GM21360 (cell line): ENCODE data around the gene SPSB2.

Experiments used
- ATAC-seq: cut with Tn5 transposase; IDR thresholded peaks from one replicate; pipeline ENCODE4 v1.9.1; 2021; ENCODE audit warnings: mild to moderate bottlenecking, moderate library complexity; ENCODE audit not compliant: unreplicated experiment

The SPSB2 gene

GRCh38 chr12:6853626-6854025, 19.5 kb downstream of the SPSB2 start:
- ATAC-seq = no peak

GRCh38 chr12:6852651-6853354, 20.3 kb downstream of the SPSB2 start:
- ATAC-seq = no peak

GRCh38 chr12:6851921-6852650, 21.0 kb downstream of the SPSB2 start, which contains the start of gene USP5:
Gene USP5, plus strand, starts transcription at chr12:6852150. Its CDS starts 30 bp downstream, at chr12:6852180.
- peak; percentile 75 for ATAC-seq

GRCh38 chr12:6851153-6851920, 21.8 kb downstream of the SPSB2 start, which contains the start of gene CDCA3:
Gene CDCA3, minus strand, starts transcription at chr12:6851286. Its CDS starts 334 bp downstream, at chr12:6850952.
- ATAC-seq = peak; percentile 43

DNA sequence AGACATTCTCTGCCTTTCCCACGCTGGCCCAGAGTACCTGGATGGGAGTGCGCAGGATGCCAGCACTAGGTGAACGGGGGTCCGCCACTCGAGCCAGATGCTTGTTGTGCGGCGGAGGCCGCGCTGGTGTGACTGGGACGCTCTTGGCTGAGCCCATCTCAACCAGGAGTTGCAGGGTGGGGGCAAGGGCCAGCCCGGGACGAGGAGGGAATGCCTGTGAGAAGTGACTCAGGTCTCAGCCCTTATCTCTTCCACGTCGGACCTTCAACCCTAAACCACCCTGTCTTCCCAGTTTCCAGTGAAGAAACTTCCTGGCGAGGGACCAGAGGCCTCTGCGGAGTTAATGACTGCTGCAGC, 22.3 kb downstream of the SPSB2 start:
- no peak for ATAC-seq

DNA sequence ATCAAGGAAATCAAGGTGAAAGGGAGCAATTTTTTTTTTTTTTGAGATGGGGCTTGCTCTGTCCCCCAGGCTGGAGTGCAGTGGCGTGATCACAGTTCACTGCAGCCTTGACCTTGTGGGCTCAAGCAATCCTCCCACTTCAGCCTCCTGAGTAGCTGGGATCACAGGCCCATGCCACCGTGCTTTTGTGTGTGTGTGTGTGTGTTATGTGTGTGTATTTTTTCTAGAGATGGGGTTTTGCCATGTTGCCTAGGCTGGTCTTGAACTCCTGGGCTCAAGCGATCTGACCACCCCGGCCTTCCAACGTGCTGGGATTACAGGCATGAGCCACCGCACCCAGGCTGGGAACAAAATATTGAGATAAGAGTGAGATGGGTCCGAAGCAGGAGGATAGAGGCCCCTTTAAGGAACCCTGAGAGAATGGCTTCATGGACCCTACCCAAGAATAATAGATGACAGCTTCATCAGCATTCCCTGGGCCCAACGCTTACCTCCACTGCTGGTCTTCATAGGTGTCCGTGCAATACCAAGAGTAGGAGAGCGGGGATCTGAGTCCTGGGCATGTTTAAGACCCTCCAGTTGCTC, 23.0 kb downstream of the SPSB2 start:
- ATAC-seq = no peak

DNA sequence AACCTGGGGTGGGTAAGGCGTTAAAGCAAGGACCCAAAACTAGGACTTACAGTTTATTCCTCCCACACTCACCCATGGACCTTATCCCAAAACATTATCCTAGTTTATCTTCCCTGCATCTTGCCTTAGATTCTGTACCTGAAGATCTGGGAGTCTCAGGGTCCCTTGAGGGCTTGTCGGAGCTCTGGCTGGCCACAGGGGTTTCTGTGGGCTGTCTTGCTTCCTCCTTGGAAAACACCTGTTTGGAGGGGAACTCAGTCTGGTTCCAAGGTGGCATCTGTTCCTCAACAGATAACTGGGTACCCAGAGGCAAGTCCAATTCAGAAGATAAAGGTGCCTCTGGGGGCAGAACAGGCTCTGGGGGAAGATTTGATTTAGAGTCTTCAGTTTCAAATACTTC, 23.7 kb downstream of the SPSB2 start:
- ATAC-seq = no peak

DNA sequence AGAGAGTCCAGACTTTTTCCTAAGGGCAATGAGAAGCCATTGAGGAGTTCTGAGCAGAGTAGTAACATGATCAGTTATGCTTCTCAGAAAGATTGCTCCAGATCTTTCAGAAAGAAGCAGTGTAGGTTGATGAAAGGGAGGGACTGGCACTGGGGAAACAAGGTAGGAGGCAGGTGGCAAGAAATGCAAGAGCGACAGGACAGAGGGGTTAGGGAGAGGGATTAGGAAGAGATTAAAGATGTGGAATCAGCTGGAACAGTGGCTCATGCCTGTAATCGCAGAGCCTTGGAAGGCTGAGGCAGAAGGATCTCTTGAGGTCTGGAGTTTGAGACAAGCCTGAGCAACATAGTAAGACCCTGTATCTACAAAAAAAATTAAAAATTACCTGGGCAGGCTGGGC, 25.4 kb downstream of the SPSB2 start:
- ATAC-seq = no peak

- no peak for ATAC-seq
These were observed 26.7 kb downstream of the SPSB2 start for GRCh38 chr12:6846316-6846869.

- no peak for ATAC-seq
These were observed 27.7 kb downstream of the SPSB2 start for GRCh38 chr12:6845395-6845794.

DNA sequence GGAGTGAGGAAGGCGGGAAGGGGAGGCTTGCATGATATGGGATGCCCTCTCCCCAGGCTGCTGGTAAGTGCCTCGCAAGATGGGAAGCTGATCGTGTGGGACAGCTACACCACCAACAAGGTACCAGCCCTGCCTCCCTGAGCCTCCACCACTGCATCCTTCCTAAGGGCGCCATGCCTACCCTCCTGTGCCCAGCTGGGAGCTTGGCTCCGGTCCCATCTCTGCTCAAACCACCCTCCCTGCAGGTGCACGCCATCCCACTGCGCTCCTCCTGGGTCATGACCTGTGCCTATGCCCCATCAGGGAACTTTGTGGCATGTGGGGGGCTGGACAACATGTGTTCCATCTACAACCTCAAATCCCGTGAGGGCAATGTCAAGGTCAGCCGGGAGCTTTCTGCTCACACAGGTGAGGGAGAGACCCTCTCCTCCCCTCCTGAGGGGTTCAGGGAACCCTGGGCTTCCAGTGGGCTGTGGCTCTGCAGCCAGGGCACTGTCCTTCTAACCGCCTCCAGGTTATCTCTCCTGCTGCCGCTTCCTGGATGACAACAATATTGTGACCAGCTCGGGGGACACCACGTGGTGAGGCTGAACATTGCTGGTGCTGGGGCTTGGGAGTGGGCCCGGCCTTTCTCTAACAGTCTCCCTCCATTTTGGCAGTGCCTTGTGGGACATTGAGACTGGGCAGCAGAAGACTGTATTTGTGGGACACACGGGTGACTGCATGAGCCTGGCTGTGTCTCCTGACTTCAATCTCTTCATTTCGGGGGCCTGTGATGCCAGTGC, 29.8 kb downstream of the SPSB2 start:
- no peak for ATAC-seq

- no peak for ATAC-seq
These were observed 31.0 kb downstream of the SPSB2 start for GRCh38 chr12:6842075-6842474.

- no peak for ATAC-seq
These were observed 32.2 kb downstream of the SPSB2 start, which contains the start of gene GNB3 for GRCh38 chr12:6840761-6841515. Gene GNB3, plus strand, starts transcription at chr12:6840925. Its CDS starts 363 bp downstream, at chr12:6841288.

DNA sequence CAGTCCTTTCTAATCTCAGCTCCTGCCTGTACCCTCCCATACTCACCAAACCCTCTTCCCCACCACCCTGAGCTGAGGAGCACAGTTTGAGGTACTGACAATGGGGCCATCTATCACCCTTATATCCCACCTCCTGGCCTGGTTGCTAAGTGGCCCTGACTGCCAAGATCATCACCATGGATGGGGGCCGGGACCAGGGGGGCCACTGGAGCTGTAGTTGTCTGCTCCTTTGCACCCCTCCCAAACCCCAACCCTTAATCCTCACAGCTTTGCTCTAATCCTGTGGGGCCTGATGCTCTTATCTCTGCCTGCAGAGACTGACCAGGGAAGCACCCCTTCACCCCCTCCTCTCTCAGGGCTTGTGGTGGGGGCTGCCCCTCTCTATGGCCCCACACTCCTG, 32.8 kb downstream of the SPSB2 start:
- no peak for ATAC-seq

- peak; percentile 58 for ATAC-seq
These were observed 33.5 kb downstream of the SPSB2 start for GRCh38 chr12:6839482-6840201.

- ATAC-seq = no peak
These were observed 34.2 kb downstream of the SPSB2 start for GRCh38 chr12:6838854-6839253.

GRCh38 chr12:6837370-6838060, 35.6 kb downstream of the SPSB2 start:
- no peak for ATAC-seq

- no peak for ATAC-seq
These were observed 36.3 kb downstream of the SPSB2 start for GRCh38 chr12:6836851-6837250.
